ENCODE measurements around the gene KCNJ11.

Gene KCNJ11

GRCh38 chr11:17408641-17409040, 20.2 kb upstream of the KCNJ11 start:
- no peak for DNase-seq (ENCODE audit: low read depth)

- no peak for DNase-seq (ENCODE audit: low read depth)
These were observed 19.6 kb upstream of the KCNJ11 start for GRCh38 chr11:17408026-17408425.

GRCh38 chr11:17407575-17407974, 19.1 kb upstream of the KCNJ11 start:
- no peak for DNase-seq (ENCODE audit: low read depth)

- no peak for DNase-seq (ENCODE audit: low read depth)
These were observed 18.3 kb upstream of the KCNJ11 start for GRCh38 chr11:17406818-17407149.

GRCh38 chr11:17406082-17406817, 17.8 kb upstream of the KCNJ11 start:
- DNase-seq (ENCODE audit: low read depth): no peak

GRCh38 chr11:17405232-17406005, 17.0 kb upstream of the KCNJ11 start:
- DNase-seq (ENCODE audit: low read depth): peak; percentile 26

- peak; percentile 20 for DNase-seq (ENCODE audit: low read depth)
These were observed 15.7 kb upstream of the KCNJ11 start for GRCh38 chr11:17403980-17404759.

- DNase-seq (ENCODE audit: low read depth): no peak
These were observed 14.0 kb upstream of the KCNJ11 start for GRCh38 chr11:17402486-17402885.

GRCh38 chr11:17401841-17402240, 13.4 kb upstream of the KCNJ11 start:
- no peak for DNase-seq (ENCODE audit: low read depth)

GRCh38 chr11:17401316-17401715, 12.9 kb upstream of the KCNJ11 start:
- DNase-seq (ENCODE audit: low read depth): no peak

GRCh38 chr11:17400048-17400775, 11.8 kb upstream of the KCNJ11 start:
- no peak for DNase-seq (ENCODE audit: low read depth)

GRCh38 chr11:17399236-17399635, 10.8 kb upstream of the KCNJ11 start:
- DNase-seq (ENCODE audit: low read depth): no peak

GRCh38 chr11:17397311-17398002, 9.0 kb upstream of the KCNJ11 start:
- DNase-seq (ENCODE audit: low read depth): no peak

GRCh38 chr11:17396598-17397310, 8.3 kb upstream of the KCNJ11 start:
- no peak for DNase-seq (ENCODE audit: low read depth)

- no peak for DNase-seq (ENCODE audit: low read depth)
These were observed 7.5 kb upstream of the KCNJ11 start for GRCh38 chr11:17395978-17396377.

GRCh38 chr11:17395554-17395961, 7.1 kb upstream of the KCNJ11 start:
- DNase-seq (ENCODE audit: low read depth): no peak

GRCh38 chr11:17394743-17395390, 6.4 kb upstream of the KCNJ11 start:
- no peak for DNase-seq (ENCODE audit: low read depth)

GRCh38 chr11:17393472-17393871, 5.0 kb upstream of the KCNJ11 start:
- DNase-seq (ENCODE audit: low read depth): no peak

GRCh38 chr11:17392872-17393271, 4.4 kb upstream of the KCNJ11 start:
- DNase-seq (ENCODE audit: low read depth): no peak

Data from HS-5 (cell line).